Nephron (organoid): ENCODE measurements around the gene KIDINS220.

Experiments
- H3K27ac Mint-ChIP-seq, 3 experiments: 2 replicates each; pipeline ENCODE4 v1.8.0; 2020; ENCODE audit warnings: mixed read lengths in 3 of 3, mild to moderate bottlenecking in 2 of 3, moderate library complexity in 1 of 3
- H3K27me3 Mint-ChIP-seq: 2 replicates; pipeline ENCODE4 v1.8.0; 2021; ENCODE audit warnings: low read depth, mild to moderate bottlenecking, moderate library complexity, mixed read lengths
- H3K36me3 Mint-ChIP-seq: 2 replicates; pipeline ENCODE4 v1.8.0; 2020; ENCODE audit warnings: low read depth, mixed read lengths
- H3K4me1 Mint-ChIP-seq: 2 replicates; pipeline ENCODE4 v1.8.0; 2020; ENCODE audit warnings: mixed read lengths
- H3K4me3 Mint-ChIP-seq, 3 experiments: 2 replicates each; pipeline ENCODE4 v1.8.0; 2020; ENCODE audit warnings: mild to moderate bottlenecking in 3 of 3, mixed read lengths in 3 of 3, moderate library complexity in 2 of 3
- H3K9me3 Mint-ChIP-seq: 2 replicates; pipeline ENCODE4 v1.8.0; 2020; ENCODE audit warnings: mixed read lengths
- CTCF ChIP-seq, 3 experiments: fragments of 200-600 bp; sonication (generic); IDR thresholded peaks; one replicate each; pipeline ENCODE4 v1.5.0; 2021; ENCODE audit warnings: antibody characterized with exemption in 3 of 3; ENCODE audit not compliant: unreplicated experiment in 3 of 3

KIDINS220 gene

GRCh38 chr2:8800821-8801220 lies 36.6 kb downstream of the KIDINS220 start:
- H3K4me3 Mint-ChIP-seq: no peak overlapping the region
- peaks cover 78% of the 10 kb centered on the region for H3K36me3 Mint-ChIP-seq
- no peaks in the 10 kb centered on the region for H3K9me3 Mint-ChIP-seq
- no peak overlapping the region for H3K27ac Mint-ChIP-seq
- H3K27me3 Mint-ChIP-seq: no peaks in the 10 kb centered on the region
- peaks cover 24% of the 10 kb centered on the region for H3K4me1 Mint-ChIP-seq
- no peak for TF ChIP-seq CTCF (IDR thresholded peaks at IDR 0.05; ENCODE audit: unreplicated experiment in 3 of 3)

- Mint-ChIP-seq H3K27me3 (no peaks in the 10 kb centered on the region), H3K4me3 (no peak overlapping the region), H3K9me3 (no peaks in the 10 kb centered on the region), H3K27ac (no peak overlapping the region), H3K4me1 (peaks cover 18% of the 10 kb centered on the region), H3K36me3 (peaks cover 74% of the 10 kb centered on the region)
- no peak for TF ChIP-seq CTCF (IDR thresholded peaks at IDR 0.05; ENCODE audit: unreplicated experiment in 3 of 3)
These were observed 37.2 kb downstream of the KIDINS220 start for GRCh38 chr2:8800218-8800617.

GRCh38 chr2:8799004-8799403 lies 38.4 kb downstream of the KIDINS220 start:
- Mint-ChIP-seq H3K27ac (no peak overlapping the region), H3K4me3 (no peak overlapping the region), H3K9me3 (no peaks in the 10 kb centered on the region), H3K27me3 (no peaks in the 10 kb centered on the region), H3K36me3 (peaks cover 77% of the 10 kb centered on the region), H3K4me1 (peaks cover 9% of the 10 kb centered on the region)
- TF ChIP-seq CTCF (IDR thresholded peaks at IDR 0.05; ENCODE audit: unreplicated experiment in 3 of 3): no peak

- Mint-ChIP-seq H3K36me3 (peaks cover 76% of the 10 kb centered on the region), H3K9me3 (no peaks in the 10 kb centered on the region), H3K27me3 (no peaks in the 10 kb centered on the region), H3K27ac (no peak overlapping the region), H3K4me1 (peaks cover 6% of the 10 kb centered on the region), H3K4me3 (no peak overlapping the region)
- no peak for TF ChIP-seq CTCF (IDR thresholded peaks at IDR 0.05; ENCODE audit: unreplicated experiment in 3 of 3)
These were observed 39.0 kb downstream of the KIDINS220 start for GRCh38 chr2:8798393-8798792.

- no peak for TF ChIP-seq CTCF (IDR thresholded peaks at IDR 0.05; ENCODE audit: unreplicated experiment in 3 of 3)
- H3K36me3 Mint-ChIP-seq: peaks cover 71% of the 10 kb centered on the region
- H3K9me3 Mint-ChIP-seq: no peaks in the 10 kb centered on the region
- H3K27me3 Mint-ChIP-seq: no peaks in the 10 kb centered on the region
- no peak overlapping the region for H3K27ac Mint-ChIP-seq
- H3K4me3 Mint-ChIP-seq: no peak overlapping the region
- peaks cover 6% of the 10 kb centered on the region for H3K4me1 Mint-ChIP-seq
These were observed 39.7 kb downstream of the KIDINS220 start for GRCh38 chr2:8797682-8798081.

- Mint-ChIP-seq H3K9me3 (no peaks in the 10 kb centered on the region), H3K4me1 (peaks cover 6% of the 10 kb centered on the region), H3K36me3 (peaks cover 70% of the 10 kb centered on the region), H3K27ac (peak overlapping the region; percentile 3 to 54 (median 9)), H3K27me3 (no peaks in the 10 kb centered on the region), H3K4me3 (no peak overlapping the region)
- TF ChIP-seq CTCF (IDR thresholded peaks at IDR 0.05; ENCODE audit: unreplicated experiment in 3 of 3): no peak
These were observed 40.4 kb downstream of the KIDINS220 start for GRCh38 chr2:8796878-8797550.
